Measurements from ENCODE around the gene ANKRD23.
"Not testable (repeated sequence)": the region's sequence is repeated elsewhere in the genome, so short reads cannot be mapped to it uniquely, and the experiment has no call there.

The ANKRD23 gene

DNA sequence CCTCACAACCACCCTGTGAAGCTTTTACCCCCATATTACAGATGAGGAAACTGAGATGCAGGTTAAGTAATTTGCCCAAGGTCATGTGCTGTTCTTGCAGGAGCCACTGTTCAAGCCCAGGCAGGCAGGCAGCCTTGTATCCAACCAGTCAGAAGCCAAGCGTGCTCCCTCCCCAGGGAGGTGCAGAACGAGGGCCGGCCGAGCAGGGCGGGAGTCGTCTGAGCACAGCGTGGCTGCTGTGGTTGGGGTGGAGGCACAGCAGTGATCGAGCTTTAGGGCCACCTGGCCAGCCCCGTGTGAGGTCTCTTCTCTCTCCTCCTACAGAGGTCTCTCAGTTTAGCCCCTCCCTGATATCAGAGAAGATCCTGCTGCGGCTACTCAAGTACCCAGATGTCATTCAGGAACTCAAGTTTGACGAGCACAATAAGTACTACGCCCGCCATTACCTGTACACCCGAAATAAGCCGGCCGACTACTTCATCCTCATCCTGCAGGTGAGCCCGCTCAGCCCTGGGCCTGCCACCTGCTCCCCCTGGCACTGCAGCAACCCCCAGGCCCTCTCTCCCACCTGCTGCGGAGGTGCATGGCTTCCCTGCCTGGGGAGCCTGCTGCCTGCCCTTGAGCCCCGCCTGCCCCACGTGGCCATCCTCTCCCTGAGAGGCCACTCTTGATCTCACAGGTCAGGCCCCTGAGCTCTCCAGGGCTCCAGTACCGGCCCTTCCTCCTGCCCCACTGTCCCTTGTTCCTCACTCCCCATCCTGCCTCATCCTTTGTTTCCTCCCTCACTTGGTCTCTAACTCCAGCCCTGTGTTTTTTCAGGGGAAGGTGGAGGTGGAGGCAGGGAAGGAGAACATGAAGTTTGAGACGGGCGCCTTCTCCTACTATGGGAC, 44.8 kb downstream of the ANKRD23 start:
- no peak for DNase-seq (ENCODE audit: low read depth)

DNA sequence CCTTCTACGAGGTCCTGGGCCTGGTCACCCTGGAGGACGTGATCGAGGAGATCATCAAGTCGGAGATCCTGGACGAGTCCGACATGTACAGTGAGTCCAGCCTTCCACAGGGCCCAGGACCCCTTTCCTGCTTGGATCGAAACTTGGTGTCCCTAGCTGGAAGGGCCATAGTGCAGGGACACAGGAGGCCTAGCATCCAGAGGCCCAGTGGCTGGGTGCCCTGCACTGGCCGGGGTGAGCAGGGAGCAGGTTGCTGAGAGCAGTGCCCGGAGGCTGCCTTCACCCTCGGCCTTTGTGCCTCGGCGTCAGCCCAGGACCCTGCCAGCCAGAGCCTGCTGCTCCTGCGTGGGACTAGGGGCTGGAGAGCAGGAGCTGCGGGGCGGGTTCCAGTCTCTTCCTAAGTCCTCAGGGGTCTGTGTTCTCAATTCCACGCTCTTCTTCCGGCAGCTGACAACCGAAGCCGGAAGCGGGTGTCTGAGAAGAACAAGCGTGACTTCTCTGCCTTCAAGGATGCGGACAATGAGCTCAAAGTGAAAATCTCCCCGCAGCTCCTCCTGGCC, 46.7 kb downstream of the ANKRD23 start:
- DNase-seq (ENCODE audit: low read depth), result no peak

DNA sequence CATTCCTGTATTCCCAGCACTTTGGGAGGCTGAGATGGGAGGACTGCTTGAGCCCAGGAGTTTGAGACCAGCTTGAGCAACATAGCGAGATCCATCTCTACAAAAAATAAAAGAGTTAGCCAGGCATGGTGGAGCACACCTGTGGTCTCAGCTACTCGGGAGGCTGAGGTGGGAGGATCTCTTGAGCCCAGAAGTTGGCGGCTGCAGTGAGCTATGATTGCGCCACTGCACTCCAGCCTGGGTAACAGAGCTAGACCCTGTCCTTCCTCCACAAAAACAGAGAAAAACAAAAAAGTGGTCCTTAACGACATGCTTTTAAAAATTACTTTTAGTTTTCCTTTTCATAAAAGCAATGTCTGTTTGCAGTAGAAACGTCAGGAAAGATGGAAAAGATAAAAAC, 47.3 kb downstream of the ANKRD23 start:
- not testable (repeated sequence) for DNase-seq (ENCODE audit: low read depth)

DNA sequence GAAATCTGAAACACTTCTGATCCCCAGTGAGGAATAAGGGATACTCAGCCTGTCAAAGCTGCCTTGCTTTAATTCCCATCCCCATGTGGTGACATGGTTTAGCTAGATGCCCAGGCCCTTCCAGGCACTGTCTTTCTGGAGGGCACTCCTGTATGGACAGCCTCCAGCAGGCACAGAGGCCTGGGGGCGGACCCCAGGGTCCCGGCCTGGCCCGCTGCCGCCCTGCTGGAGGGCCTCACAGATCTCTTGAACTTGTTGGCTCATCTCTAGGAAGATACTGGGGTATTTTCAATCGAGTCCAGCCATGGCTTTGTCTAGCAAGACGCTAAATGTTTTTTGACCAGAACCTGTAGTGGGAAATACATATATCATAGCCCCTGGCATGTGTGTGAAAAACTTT, 48.7 kb downstream of the ANKRD23 start:
- no peak for DNase-seq (ENCODE audit: low read depth)

DNA sequence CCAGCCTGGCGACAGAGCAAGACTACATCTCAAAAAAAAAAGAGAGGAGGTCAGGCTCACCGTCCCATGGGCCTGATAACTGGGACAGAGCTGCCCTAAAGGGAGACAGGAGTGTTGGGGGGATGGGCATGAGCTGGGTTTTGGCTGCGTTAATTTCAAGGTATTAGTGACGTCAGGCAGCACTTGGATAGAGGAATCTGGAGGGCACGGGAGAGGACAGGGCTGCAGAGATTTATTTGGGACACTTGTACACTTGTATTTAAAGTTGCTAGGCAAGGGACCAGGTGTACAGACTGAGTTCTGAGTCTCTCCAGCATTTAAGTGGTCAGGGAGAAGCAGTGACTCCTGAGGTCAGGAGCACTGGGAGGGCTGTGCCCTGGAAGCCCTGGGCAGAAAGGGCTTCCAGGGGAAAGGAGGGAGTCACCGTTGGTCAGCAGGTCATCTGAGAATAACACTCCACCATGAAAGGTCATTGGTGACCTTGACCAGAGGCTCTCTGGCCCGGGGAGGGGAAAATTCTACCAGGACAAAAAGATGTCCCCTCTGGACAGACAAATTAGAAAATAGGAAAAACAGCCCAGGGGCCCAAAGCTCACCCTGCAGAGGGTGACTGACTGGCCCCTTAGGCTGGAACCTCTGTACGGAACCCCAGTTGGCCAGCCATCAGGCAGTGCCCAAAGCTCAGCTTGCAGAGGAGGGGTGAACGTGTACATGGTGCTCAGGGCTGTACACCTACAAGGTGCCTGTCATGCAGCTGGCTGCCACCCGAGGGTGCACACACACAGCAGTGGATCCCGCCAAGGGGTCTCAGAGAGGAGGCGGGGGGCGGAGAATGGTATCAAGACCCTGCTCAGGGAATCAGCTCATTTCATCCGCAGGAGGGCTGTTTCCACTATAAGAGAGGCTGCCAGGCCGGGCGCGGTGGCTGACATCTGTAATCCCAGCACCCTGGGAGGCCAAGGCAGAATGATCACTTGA, 50.8 kb downstream of the ANKRD23 start:
- no peak for DNase-seq (ENCODE audit: low read depth)

GRCh38 chr2:96789245-96789617, 54.6 kb downstream of the ANKRD23 start:
- no peak for DNase-seq (ENCODE audit: low read depth)

GRCh38 chr2:96788442-96789244, 55.2 kb downstream of the ANKRD23 start:
- DNase-seq (ENCODE audit: low read depth), result no peak

Data from T follicular helper cell (primary cell).